ENCODE measurements around the gene MID2.
"Not testable (repeated sequence)": the region's sequence is repeated elsewhere in the genome, so short reads cannot be mapped to it uniquely, and the experiment has no call there.

The MID2 gene

DNA sequence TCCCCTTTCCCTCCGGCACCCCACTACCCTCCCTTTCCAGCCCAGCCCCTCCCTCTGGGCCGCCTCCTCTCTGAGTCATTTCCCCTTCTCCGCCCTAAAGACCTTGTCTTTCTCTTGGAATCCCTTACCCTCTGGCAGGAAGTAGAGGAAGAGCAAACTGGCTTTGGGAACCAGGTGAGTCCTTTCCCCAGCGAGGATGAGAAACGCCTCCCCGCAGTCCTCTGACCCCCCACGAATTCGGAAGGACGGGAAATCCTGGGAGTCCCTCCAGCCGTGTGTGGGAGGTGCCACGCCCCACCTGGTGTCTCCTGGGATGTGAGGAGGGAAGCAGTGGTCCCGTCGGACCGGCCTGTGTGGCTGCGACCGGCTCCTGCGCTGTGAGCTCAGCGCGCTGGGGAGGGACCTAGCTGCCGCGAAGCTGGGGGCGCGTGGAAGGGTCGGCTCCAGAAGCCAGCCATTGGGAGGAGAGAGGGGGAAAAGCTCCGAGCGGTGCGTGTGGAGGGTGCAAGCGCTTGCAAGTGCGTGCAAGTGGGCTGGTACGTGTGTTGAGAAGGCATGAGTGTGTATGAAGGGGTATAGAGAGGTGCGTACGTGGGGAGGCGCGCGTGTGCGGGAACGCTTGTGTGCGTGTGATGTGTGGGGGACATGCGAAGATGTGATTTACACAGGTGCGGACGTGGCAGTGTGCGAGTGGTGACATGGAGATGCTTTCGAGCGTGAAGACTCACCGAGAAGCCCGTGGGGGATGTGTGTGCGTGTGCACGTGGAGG is 110.2 kb downstream of the MID2 start:
- DNase-seq (ENCODE audit: low read depth in 2 of 3, low spot score in 1 of 3), result no peak

- no peak for DNase-seq (ENCODE audit: low read depth in 2 of 3, low spot score in 1 of 3)
Observed at GRCh38 chrX:107936434-107936730, 110.7 kb downstream of the MID2 start.

GRCh38 chrX:107940095-107940494 is 114.4 kb downstream of the MID2 start:
- no peak for DNase-seq (ENCODE audit: low read depth in 2 of 3, low spot score in 1 of 3)

GRCh38 chrX:107955337-107955736 is 129.7 kb downstream of the MID2 start:
- not testable (repeated sequence) for DNase-seq (ENCODE audit: low read depth in 2 of 3, low spot score in 1 of 3)

GRCh38 chrX:107968623-107969022 is 143.0 kb downstream of the MID2 start:
- DNase-seq (ENCODE audit: low read depth in 2 of 3, low spot score in 1 of 3), result no peak

- no peak for DNase-seq (ENCODE audit: low read depth in 2 of 3, low spot score in 1 of 3)
Observed at GRCh38 chrX:107970073-107970472, 144.4 kb downstream of the MID2 start.

DNA sequence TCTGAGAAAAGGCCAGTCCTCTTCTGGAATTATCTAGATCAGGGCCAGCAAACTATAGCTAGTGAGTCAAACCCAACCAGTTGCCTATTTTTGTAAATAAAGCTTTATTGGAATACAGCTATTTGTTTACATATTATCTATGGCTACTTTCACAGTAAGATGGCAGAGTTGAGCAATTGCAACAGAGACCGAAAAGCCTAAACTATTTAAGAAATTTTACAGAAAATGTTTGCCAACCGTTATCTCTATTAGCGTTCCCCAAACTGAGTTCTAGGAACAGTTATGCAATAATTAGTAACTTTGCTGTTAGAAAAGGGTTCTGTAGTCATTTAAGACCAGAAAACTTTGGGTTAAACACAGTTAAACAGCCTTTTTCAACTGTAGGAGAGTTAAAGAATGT is 146.0 kb downstream of the MID2 start:
- DNase-seq (ENCODE audit: low read depth in 2 of 3, low spot score in 1 of 3), result no peak

Measured in stimulated activated CD4-positive, alpha-beta T cell treated with anti-CD3 and anti-CD28 coated beads, Interleukin-12 subunit alpha, Interleukin-12 subunit beta, amount 100 ng/mL, for 48 hours (primary cell).